Measurements from ENCODE around the gene GABBR2. TPM values are rescaled to one million over a fixed set of nuclear protein-coding genes. Genes with fewer than 3 reads are reported as not detected.

The GABBR2 gene
- total RNA-seq, 1 donor from 2014 or later: 116 TPM

- no peak for DNase-seq
- Mint-ChIP-seq H3K4me3 (ENCODE audit: unreplicated experiment) (no peak overlapping the region), H3K27me3 (ENCODE audit: unreplicated experiment) (peaks cover 6% of the 10 kb centered on the region), H3K27ac (ENCODE audit: unreplicated experiment) (no peak overlapping the region), H3K36me3 (ENCODE audit: unreplicated experiment) (peaks cover 7% of the 10 kb centered on the region), H3K4me1 (ENCODE audit: low read depth, unreplicated experiment) (peaks cover 11% of the 10 kb centered on the region), H3K9me3 (ENCODE audit: unreplicated experiment) (peaks cover 5% of the 10 kb centered on the region)
- TF ChIP-seq CTCF (IDR thresholded peaks at IDR 0.05; ENCODE audit: partially characterized antibody, unreplicated experiment): no peak
Measured at GRCh38 chr9:98438666-98439065, 270.1 kb downstream of the GABBR2 start.

- no peak overlapping the region for H3K4me3 Mint-ChIP-seq (ENCODE audit: unreplicated experiment)
- H3K36me3 Mint-ChIP-seq (ENCODE audit: unreplicated experiment): peaks cover 7% of the 10 kb centered on the region
- no peaks in the 10 kb centered on the region for H3K4me1 Mint-ChIP-seq (ENCODE audit: low read depth, unreplicated experiment)
- H3K27ac Mint-ChIP-seq (ENCODE audit: unreplicated experiment): no peak overlapping the region
- DNase-seq: no peak
- H3K9me3 Mint-ChIP-seq (ENCODE audit: unreplicated experiment): peaks cover 5% of the 10 kb centered on the region
- no peak for TF ChIP-seq CTCF (IDR thresholded peaks at IDR 0.05; ENCODE audit: partially characterized antibody, unreplicated experiment)
- H3K27me3 Mint-ChIP-seq (ENCODE audit: unreplicated experiment): peaks cover 6% of the 10 kb centered on the region
Measured at GRCh38 chr9:98437458-98438034, 271.2 kb downstream of the GABBR2 start.

- peaks cover 6% of the 10 kb centered on the region for H3K27me3 Mint-ChIP-seq (ENCODE audit: unreplicated experiment)
- no peak for DNase-seq
- peaks cover 11% of the 10 kb centered on the region for H3K9me3 Mint-ChIP-seq (ENCODE audit: unreplicated experiment)
- H3K4me1 Mint-ChIP-seq (ENCODE audit: low read depth, unreplicated experiment): peaks cover 8% of the 10 kb centered on the region
- TF ChIP-seq CTCF (IDR thresholded peaks at IDR 0.05; ENCODE audit: partially characterized antibody, unreplicated experiment): no peak
- peaks cover 11% of the 10 kb centered on the region for H3K36me3 Mint-ChIP-seq (ENCODE audit: unreplicated experiment)
- no peak overlapping the region for H3K4me3 Mint-ChIP-seq (ENCODE audit: unreplicated experiment)
- H3K27ac Mint-ChIP-seq (ENCODE audit: unreplicated experiment): no peak overlapping the region
Measured at GRCh38 chr9:98432960-98433359, 275.8 kb downstream of the GABBR2 start.

GRCh38 chr9:98432134-98432533 is 276.6 kb downstream of the GABBR2 start:
- Mint-ChIP-seq H3K36me3 (ENCODE audit: unreplicated experiment) (peaks cover 14% of the 10 kb centered on the region), H3K27ac (ENCODE audit: unreplicated experiment) (peak overlapping the region; percentile 24), H3K4me1 (ENCODE audit: low read depth, unreplicated experiment) (peaks cover 8% of the 10 kb centered on the region), H3K4me3 (ENCODE audit: unreplicated experiment) (no peak overlapping the region), H3K9me3 (ENCODE audit: unreplicated experiment) (peaks cover 11% of the 10 kb centered on the region), H3K27me3 (ENCODE audit: unreplicated experiment) (peaks cover 6% of the 10 kb centered on the region)
- no peak for DNase-seq
- TF ChIP-seq CTCF (IDR thresholded peaks at IDR 0.05; ENCODE audit: partially characterized antibody, unreplicated experiment): no peak

- Mint-ChIP-seq H3K9me3 (ENCODE audit: unreplicated experiment) (peaks cover 11% of the 10 kb centered on the region), H3K27ac (ENCODE audit: unreplicated experiment) (peak overlapping the region; percentile 65), H3K4me3 (ENCODE audit: unreplicated experiment) (peak overlapping the region; percentile 1), H3K36me3 (ENCODE audit: unreplicated experiment) (peaks cover 14% of the 10 kb centered on the region), H3K4me1 (ENCODE audit: low read depth, unreplicated experiment) (peaks cover 8% of the 10 kb centered on the region), H3K27me3 (ENCODE audit: unreplicated experiment) (peaks cover 3% of the 10 kb centered on the region)
- DNase-seq: no peak
- no peak for TF ChIP-seq CTCF (IDR thresholded peaks at IDR 0.05; ENCODE audit: partially characterized antibody, unreplicated experiment)
Measured at GRCh38 chr9:98430535-98431292, 278.0 kb downstream of the GABBR2 start.
